ENCODE measurements around the gene REV1. TPM values are rescaled to one million over a fixed set of nuclear protein-coding genes. Genes with fewer than 3 reads are reported as not detected.

REV1 gene
- total and polyA plus RNA-seq, 11 donors, result 14.7 to 76.1 (median 32.2) TPM

GRCh38 chr2:99404039-99404796 lies 85.6 kb downstream of the REV1 start:
- Histone ChIP-seq H3K9me3 (no peaks in the 10 kb centered on the region), H3K27me3 (no peaks in the 10 kb centered on the region), H3K27ac (peak overlapping the region; percentile 36 to 86 (median 64)), H3K36me3 (peaks cover 0 to 100% (median 98%) of the 10 kb centered on the region in 9 donors), H3K4me1 (peaks cover 0 to 39% (median 7%) of the 10 kb centered on the region in 12 donors), H3K4me3 (peak overlapping the region in 4 of 12 donors; percentile 5 to 44 (median 28))
- whole genome bisulfite sequencing, 4 donors, result 63 to 70% (median 67%) methylated on average over 8 of the region's 8 CpGs
- ATAC-seq (peak; percentile 7 to 27 (median 18)), DNase-seq (no peak)
- TF ChIP-seq POLR2A (IDR thresholded peaks at IDR 0.05) (no peak), CTCF (IDR thresholded peaks at IDR 0.05) (no peak)
- intact Hi-C loops (cut with DNase I), result loop anchor here in 2 of 10 donors (5.0 kb wide), 1 partner anchor 67 kb away; the partner anchor contains the start of genes EIF5B (in 2 of the 2) and TXNDC9 (in 2 of the 2)

DNA sequence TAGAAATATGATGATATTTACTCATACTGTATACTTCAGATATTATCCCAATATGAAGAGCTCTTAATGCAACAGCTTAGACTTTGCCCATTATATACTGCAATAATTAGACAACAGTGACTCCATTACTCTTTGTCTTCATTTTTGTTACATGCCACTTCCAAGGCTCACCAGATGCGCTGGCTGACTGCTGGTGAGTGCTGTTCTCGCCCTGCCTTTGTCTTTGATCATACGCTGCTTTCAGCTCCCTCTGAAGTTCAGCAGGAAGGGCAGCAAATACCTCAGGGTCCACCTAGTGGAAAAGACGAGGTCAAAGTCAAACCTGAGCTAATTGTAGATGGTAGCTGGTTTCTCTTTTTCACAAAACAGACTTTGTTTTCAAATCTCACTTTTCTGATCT lies 86.3 kb downstream of the REV1 start:
- intact Hi-C loops (cut with DNase I), result loop anchor here in 2 of 10 donors (5.0 kb wide), 1 partner anchor 66 kb away; the partner anchor contains the start of genes EIF5B (in 2 of the 2) and TXNDC9 (in 2 of the 2)
- no peaks in the 10 kb centered on the region for H3K27me3 ChIP-seq
- peak overlapping the region in 4 of 12 donors; percentile 5 to 44 (median 28) for H3K4me3 ChIP-seq
- H3K36me3 ChIP-seq, result peaks cover 0 to 100% (median 98%) of the 10 kb centered on the region in 9 donors
- 34 to 65% (median 46%) methylated on average over 4 of the region's 4 CpGs for WGBS, 4 donors
- no peak for TF ChIP-seq POLR2A (IDR thresholded peaks at IDR 0.05)
- TF ChIP-seq CTCF (IDR thresholded peaks at IDR 0.05), result peak in 5 of 12 donors; percentile 8 to 19 (median 17)
- H3K27ac ChIP-seq, result peak overlapping the region in 11 of 12 donors; percentile 18 to 86 (median 65)
- peak in 1 of 5 donors; percentile 53 for DNase-seq
- H3K4me1 ChIP-seq, result peaks cover 0 to 46% (median 10%) of the 10 kb centered on the region in 12 donors
- H3K9me3 ChIP-seq, result no peaks in the 10 kb centered on the region
- ATAC-seq, result peak; percentile 22 to 65 (median 57)

GRCh38 chr2:99403084-99403483 lies 86.7 kb downstream of the REV1 start:
- TF ChIP-seq POLR2A (IDR thresholded peaks at IDR 0.05) (no peak), CTCF (IDR thresholded peaks at IDR 0.05) (no peak)
- ATAC-seq (no peak), DNase-seq (no peak)
- H3K4me1 ChIP-seq, result peaks cover 0 to 48% (median 10%) of the 10 kb centered on the region in 12 donors
- H3K27me3 ChIP-seq, result no peaks in the 10 kb centered on the region
- H3K9me3 ChIP-seq, result no peaks in the 10 kb centered on the region
- intact Hi-C loops (cut with DNase I), result loop anchor here in 2 of 10 donors (5.0 kb wide), 1 partner anchor 66 kb away; the partner anchor contains the start of genes EIF5B (in 2 of the 2) and TXNDC9 (in 2 of the 2)
- H3K27ac ChIP-seq, result peak overlapping the region in 10 of 12 donors; percentile 34 to 86 (median 62)
- H3K36me3 ChIP-seq, result peaks cover 0 to 100% (median 98%) of the 10 kb centered on the region in 9 donors
- peak overlapping the region in 2 of 12 donors; percentile 38 to 44 for H3K4me3 ChIP-seq

DNA sequence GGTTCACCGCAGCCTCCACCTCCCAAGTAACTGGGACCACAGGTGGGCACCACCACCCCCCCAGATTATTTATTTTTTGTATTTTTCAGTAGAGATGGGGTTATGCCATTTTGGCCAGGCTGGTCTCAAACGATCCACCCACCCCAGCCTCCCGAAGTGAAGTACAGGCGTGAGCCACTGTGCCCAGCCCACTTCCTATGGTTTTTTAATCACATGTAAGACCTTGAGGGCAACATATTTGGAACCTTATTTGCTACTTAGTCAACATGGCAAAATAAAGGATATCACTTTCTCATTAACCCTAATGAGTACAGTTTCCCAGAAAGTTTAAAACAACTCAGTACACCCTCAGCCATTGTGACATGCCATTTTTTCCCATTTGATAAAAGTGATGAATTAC lies 88.0 kb downstream of the REV1 start:
- peaks cover 0 to 59% (median 15%) of the 10 kb centered on the region in 12 donors for H3K4me1 ChIP-seq
- ATAC-seq, result no peak
- no peaks in the 10 kb centered on the region for H3K9me3 ChIP-seq
- H3K4me3 ChIP-seq, result peak overlapping the region in 1 of 12 donors; percentile 44
- H3K36me3 ChIP-seq, result peaks cover 0 to 100% (median 97%) of the 10 kb centered on the region in 9 donors
- intact Hi-C loops (cut with DNase I), result loop anchor here in 2 of 10 donors (5.0 kb wide), 1 partner anchor 65 kb away; the partner anchor contains the start of genes EIF5B (in 2 of the 2) and TXNDC9 (in 2 of the 2)
- H3K27ac ChIP-seq, result peak overlapping the region in 3 of 12 donors; percentile 18 to 71 (median 47)
- DNase-seq, result no peak
- no peaks in the 10 kb centered on the region for H3K27me3 ChIP-seq
- WGBS, 4 donors, result 84 to 89% (median 85%) methylated on average over 4 of the region's 4 CpGs
- TF ChIP-seq CTCF (IDR thresholded peaks at IDR 0.05) (no peak), POLR2A (IDR thresholded peaks at IDR 0.05) (no peak)
